H9 (cell line): ENCODE results near the gene SLC2A8. TPM values are rescaled to one million over a fixed set of nuclear protein-coding genes. Genes with fewer than 3 reads are reported as not detected.

Source experiments
- DNase-seq: peaks from one replicate; pipeline ENCODE4 v3.0.0-alpha.2; 2017
- H2AFZ ChIP-seq: one replicate; pipeline ENCODE4 v1.6.1; 2013; ENCODE audit warnings: mild to moderate bottlenecking, low read length, control low read depth, moderate library complexity
- H2AK5ac ChIP-seq: 2 replicates; pipeline ENCODE4 v1.6.1; 2013; ENCODE audit warnings: low read length, control low read depth, mixed read lengths; ENCODE audit not compliant: insufficient read length
- H2BK120ac ChIP-seq: one replicate; pipeline ENCODE4 v1.6.1; 2013; ENCODE audit warnings: low read depth, mild to moderate bottlenecking, low read length, control low read depth, inconsistent platforms; ENCODE audit not compliant: poor library complexity, severe bottlenecking
- H2BK12ac ChIP-seq: 2 replicates; pipeline ENCODE4 v1.6.1; 2013; ENCODE audit warnings: low read length, control low read depth, mixed read lengths, low read depth; ENCODE audit not compliant: insufficient read length
- H2BK15ac ChIP-seq: 2 replicates; pipeline ENCODE4 v1.6.1; 2013; ENCODE audit warnings: low read depth, low read length, control low read depth
- H2BK20ac ChIP-seq: one replicate; pipeline ENCODE4 v1.6.1; 2013; ENCODE audit warnings: low read depth, mild to moderate bottlenecking, low read length, control low read depth, inconsistent platforms; ENCODE audit not compliant: poor library complexity, severe bottlenecking
- H2BK5ac ChIP-seq: 2 replicates; pipeline ENCODE4 v1.6.1; 2013; ENCODE audit warnings: low read length, control low read depth, mixed read lengths; ENCODE audit not compliant: insufficient read length
- H3K14ac ChIP-seq: 2 replicates; pipeline ENCODE4 v1.6.1; 2013; ENCODE audit warnings: low read length, control low read depth; ENCODE audit not compliant: insufficient read depth
- H3K18ac ChIP-seq: 2 replicates; pipeline ENCODE4 v1.6.1; 2013; ENCODE audit warnings: low read depth, mild to moderate bottlenecking, mixed read lengths, low read length, control low read depth; ENCODE audit not compliant: insufficient read length
- H3K23ac ChIP-seq: 2 replicates; pipeline ENCODE4 v1.6.1; 2013; ENCODE audit warnings: low read length, control low read depth, mixed read lengths, low read depth; ENCODE audit not compliant: insufficient read length
- H3K23me2 ChIP-seq: 2 replicates; pipeline ENCODE4 v1.6.1; 2013; ENCODE audit warnings: low read depth, mild to moderate bottlenecking, mixed read lengths, low read length, control low read depth; ENCODE audit not compliant: insufficient read length, poor library complexity, severe bottlenecking
- H3K27ac ChIP-seq: 2 replicates; pipeline ENCODE4 v1.5.1; 2013; ENCODE audit warnings: low read length, control low read depth, mixed read lengths, low read depth; ENCODE audit not compliant: insufficient read length
- H3K27me3 ChIP-seq: 2 replicates; pipeline ENCODE4 v1.6.1; 2013; ENCODE audit warnings: low read length, control low read depth, inconsistent platforms; ENCODE audit not compliant: insufficient read depth
- H3K4ac ChIP-seq: 2 replicates; pipeline ENCODE4 v1.6.1; 2013; ENCODE audit warnings: low read depth, mild to moderate bottlenecking, control low read depth, inconsistent platforms, low read length, moderate library complexity
- H3K4me1 ChIP-seq: 2 replicates; pipeline ENCODE4 v1.6.1; 2013; ENCODE audit warnings: low read length, control low read depth, inconsistent platforms; ENCODE audit not compliant: insufficient read depth
- H3K4me2 ChIP-seq: 2 replicates; pipeline ENCODE4 v1.6.1; 2013; ENCODE audit warnings: low read length, control low read depth, mixed read lengths; ENCODE audit not compliant: insufficient read length, insufficient read depth
- H3K56ac ChIP-seq: 2 replicates; pipeline ENCODE4 v1.6.1; 2013; ENCODE audit warnings: low read depth, mild to moderate bottlenecking, mixed read lengths, low read length, control low read depth; ENCODE audit not compliant: insufficient read length
- H3K79me1 ChIP-seq: 2 replicates; pipeline ENCODE4 v1.6.1; 2013; ENCODE audit warnings: low read depth, mild to moderate bottlenecking, moderate library complexity, low read length, control low read depth, inconsistent platforms; ENCODE audit not compliant: insufficient read depth, poor library complexity, severe bottlenecking
- H3K79me2 ChIP-seq: 2 replicates; pipeline ENCODE4 v1.6.1; 2013; ENCODE audit warnings: low read length, control low read depth, inconsistent platforms; ENCODE audit not compliant: insufficient read depth
- H3K9ac ChIP-seq: 2 replicates; pipeline ENCODE4 v1.6.1; 2013; ENCODE audit warnings: low read length, control low read depth, mixed read lengths; ENCODE audit not compliant: insufficient read length; ENCODE audit errors: extremely low read depth
- H3K9me3 ChIP-seq: one replicate; pipeline ENCODE4 v1.6.1; 2013; ENCODE audit warnings: low read depth, low read length, inconsistent platforms; ENCODE audit not compliant: control insufficient read depth
- H3T11ph ChIP-seq: one replicate; pipeline ENCODE4 v1.6.1; 2013; ENCODE audit warnings: mild to moderate bottlenecking, low read length, control low read depth, inconsistent platforms
- H4K20me1 ChIP-seq: one replicate; pipeline ENCODE4 v1.6.1; 2013; ENCODE audit not compliant: control insufficient read depth, insufficient read length, insufficient read depth
- H4K5ac ChIP-seq: 2 replicates; pipeline ENCODE4 v1.6.1; 2013; ENCODE audit warnings: low read depth, mild to moderate bottlenecking, mixed read lengths, low read length, control low read depth; ENCODE audit not compliant: insufficient read length
- H4K8ac ChIP-seq: replicated peaks from 2 replicates; pipeline ENCODE4 v1.6.1; 2013; ENCODE audit warnings: low read length, control low read depth, mixed read lengths, low read depth; ENCODE audit not compliant: insufficient read length
- H4K91ac ChIP-seq: 2 replicates; pipeline ENCODE4 v1.6.1; 2013; ENCODE audit warnings: low read depth, mild to moderate bottlenecking, moderate library complexity, mixed read lengths, low read length, control low read depth; ENCODE audit not compliant: insufficient read length
- H3K27ac Mint-ChIP-seq, 3 experiments: 2 replicates in 2 of 3; 3 replicates in 1 of 3; pipeline ENCODE4 v1.8.0; 2020 to 2021; ENCODE audit warnings: mixed read lengths in 3 of 3, mild to moderate bottlenecking in 1 of 3, moderate library complexity in 1 of 3
- H3K27me3 Mint-ChIP-seq: 2 replicates; pipeline ENCODE4 v1.8.0; 2021; ENCODE audit warnings: low read depth, mild to moderate bottlenecking, moderate library complexity, mixed read lengths
- H3K36me3 Mint-ChIP-seq, 3 experiments: 2 replicates in 2 of 3; 3 replicates in 1 of 3; pipeline ENCODE4 v1.8.0; 2020 to 2021; ENCODE audit warnings: low read depth in 3 of 3, mixed read lengths in 3 of 3; ENCODE audit not compliant: insufficient read depth in 1 of 3
- H3K4me1 Mint-ChIP-seq, 2 experiments: 2 replicates each; pipeline ENCODE4 v1.8.0; 2020; ENCODE audit warnings: mixed read lengths in 2 of 2
- H3K4me3 Mint-ChIP-seq, 2 experiments: 2 replicates in 1 of 2; 3 replicates in 1 of 2; pipeline ENCODE4 v1.8.0; 2020 to 2021; ENCODE audit warnings: mild to moderate bottlenecking in 2 of 2, mixed read lengths in 2 of 2, moderate library complexity in 1 of 2
- H3K9me3 Mint-ChIP-seq, 2 experiments: 2 replicates in 1 of 2; 3 replicates in 1 of 2; pipeline ENCODE4 v1.8.0; 2020; ENCODE audit warnings: mild to moderate bottlenecking in 2 of 2, mixed read lengths in 2 of 2, moderate library complexity in 1 of 2
- CTCF ChIP-seq: fragments of 200-600 bp; sonication (generic); conservative IDR thresholded peaks from 3 replicates; pipeline ENCODE4 v1.8.0; 2021; ENCODE audit warnings: antibody characterized with exemption, mild to moderate bottlenecking
- WGBS: extraction: QIAGEN DNeasy Blood & Tissue Kit; methylation state at CpG from one replicate; pipeline ENCODE4 v1.1.7; 2013; ENCODE audit warnings: missing lambda C conversion rate, low lambda C conversion rate, mixed read lengths; ENCODE audit not compliant: insufficient read length; ENCODE audit errors: extremely low coverage; 5-methylcytosine and 5-hydroxymethylcytosine counted together
- total RNA-seq: library from RNA; stranded (reverse); gene quantifications from 2 replicates; pipeline ENCODE4 v1.2.1, GENCODE V29; 2021

SLC2A8 gene
- total RNA-seq, 1 experiment from 2014 or later, result 38.3 TPM

- no peak overlapping the region for H2BK120ac ChIP-seq
- no peak overlapping the region for H3T11ph ChIP-seq
- Mint-ChIP-seq H3K9me3 (peaks cover 0 to 4% of the 10 kb centered on the region in 2 experiments; a peak in 4 of 5 replicates), H3K4me1 (peaks cover 24 to 28% of the 10 kb centered on the region in 2 experiments), H3K36me3 (peaks cover 66 to 76% (median 71%) of the 10 kb centered on the region in 3 experiments), H3K27me3 (peaks cover 2% of the 10 kb centered on the region), H3K4me3 (peak overlapping the region; percentile 96 to 99), H3K27ac (peak overlapping the region in 2 of 3 experiments; percentile 98 to 99; a peak in 4 of 7 replicates)
- no peak overlapping the region for H3K18ac ChIP-seq
- no peak overlapping the region for H2BK15ac ChIP-seq
- peak overlapping the region; percentile 1 for H3K9ac ChIP-seq
- TF ChIP-seq CTCF, result no peak
- peaks cover 18% of the 10 kb centered on the region for H3K23me2 ChIP-seq
- H3K79me2 ChIP-seq, result peaks cover 20% of the 10 kb centered on the region; the same call in 1 of the 2 replicates
- no peak overlapping the region for H3K23ac ChIP-seq
- no peak overlapping the region for H4K91ac ChIP-seq
- H3K14ac ChIP-seq, result no peak overlapping the region
- H3K4me2 ChIP-seq, result peak overlapping the region; percentile 93
- H2BK5ac ChIP-seq, result no peak overlapping the region
- no peaks in the 10 kb centered on the region for H3K27me3 ChIP-seq
- no peak overlapping the region for H2BK12ac ChIP-seq
- no CpG with 5 or more reads among the region's 8 CpGs for WGBS
- no peak overlapping the region for H2AFZ ChIP-seq
- no peak for DNase-seq
- H3K4me1 ChIP-seq, result peaks cover 4% of the 10 kb centered on the region
- peak overlapping the region; percentile 34 for H3K27ac ChIP-seq
- H4K5ac ChIP-seq, result no peak overlapping the region
- H2BK20ac ChIP-seq, result no peak overlapping the region
- H2AK5ac ChIP-seq, result no peak overlapping the region
- no peak overlapping the region for H3K4ac ChIP-seq
- H4K20me1 ChIP-seq, result no peaks in the 10 kb centered on the region
- peaks cover 2% of the 10 kb centered on the region for H3K79me1 ChIP-seq
- no peak overlapping the region for H3K56ac ChIP-seq
- no peak overlapping the region for H4K8ac ChIP-seq
- H3K9me3 ChIP-seq, result no peaks in the 10 kb centered on the region
These were observed 51.3 kb downstream of the SLC2A8 start for GRCh38 chr9:127448112-127448805.
